GM12892 (cell line): ENCODE results near the gene NLGN2.

Experiments used
- POLR2A ChIP-seq: IDR thresholded peaks from 2 replicates; pipeline ENCODE4 v1.6.1; 2011; ENCODE audit warnings: low read depth, low read length, control low read depth
- POLR2AphosphoS5 ChIP-seq: IDR thresholded peaks from 2 replicates; pipeline ENCODE4 v1.6.1; 2011; ENCODE audit warnings: low read depth, low read length, control low read depth
- TAF1 ChIP-seq: IDR thresholded peaks from 2 replicates; pipeline ENCODE4 v1.6.1; 2011; ENCODE audit warnings: low read depth, mild to moderate bottlenecking, control low read depth, low read length, borderline replicate concordance

DNA sequence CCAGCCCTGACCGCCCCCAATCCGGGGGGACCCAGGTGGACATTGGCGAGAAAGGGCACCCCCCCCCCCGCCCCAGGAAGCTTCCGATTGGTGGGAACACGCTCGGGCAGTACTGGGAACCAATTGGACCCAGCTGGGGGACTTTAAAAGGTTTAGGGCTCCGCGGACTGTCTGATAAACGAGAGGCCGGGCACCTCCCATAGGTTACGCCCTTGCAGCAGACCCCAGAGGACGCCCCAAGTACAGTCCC is 4.0 kb upstream of the NLGN2 start:
- TF ChIP-seq POLR2AphosphoS5 (no peak), POLR2A (no peak), TAF1 (no peak)
